Measurements from ENCODE around the gene CAB39. TPM values are rescaled to one million over a fixed set of nuclear protein-coding genes. Genes with fewer than 3 reads are reported as not detected.

CAB39 gene
- polyA plus RNA-seq, 3 donors = 33.1 to 53.8 (median 38.3) TPM

DNA sequence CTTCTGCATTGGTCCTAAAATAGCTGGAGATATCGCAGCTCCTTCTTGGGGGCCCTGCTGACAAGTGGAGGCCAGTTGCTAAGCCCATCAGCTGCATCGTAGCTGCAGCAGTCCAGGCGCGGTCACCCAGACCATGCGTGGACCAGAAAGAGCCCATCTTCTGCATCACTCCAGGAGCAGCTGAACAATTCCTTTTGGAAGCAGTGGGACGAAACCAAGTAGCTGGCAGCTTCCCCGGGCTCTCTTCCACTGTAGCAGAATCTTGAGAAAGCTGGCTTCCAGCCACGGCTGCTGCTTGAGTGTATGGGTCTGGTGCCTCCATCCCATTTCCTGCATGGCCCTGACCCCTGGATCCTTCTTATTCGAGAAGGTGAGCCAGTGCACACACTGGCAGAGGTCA is 22.2 kb upstream of the CAB39 start:
- Histone ChIP-seq H3K79me2 (ENCODE audit: insufficient read depth, low read length) (no peaks in the 10 kb centered on the region), H3K27me3 (ENCODE audit: control insufficient read depth in 2 of 2, insufficient read depth in 2 of 2, low read length in 2 of 2) (no peaks in the 10 kb centered on the region), H3K27ac (ENCODE audit: low read depth in 1 of 2, low read length in 2 of 2) (no peak overlapping the region), H3K36me3 (replicated peaks in 1 of 2; ENCODE audit: control insufficient read depth in 1 of 2, insufficient read depth in 2 of 2, low read length in 2 of 2) (no peaks in the 10 kb centered on the region), H2AFZ (ENCODE audit: insufficient read depth, low read depth, low read length, poor library complexity, severe bottlenecking) (no peak overlapping the region), H3K4me3 (replicated peaks in 1 of 3; ENCODE audit: low read depth in 2 of 3, low read length in 3 of 3) (no peak overlapping the region), H4K20me1 (ENCODE audit: insufficient read depth, low read length) (no peaks in the 10 kb centered on the region), H3K4me2 (replicated peaks; ENCODE audit: extremely low read depth, low read length, poor library complexity, severe bottlenecking) (no peak overlapping the region), H3K9ac (ENCODE audit: insufficient read depth, low read length, poor library complexity, severe bottlenecking) (no peak overlapping the region), H3K4me1 (ENCODE audit: control insufficient read depth in 1 of 2, insufficient read depth in 2 of 2, low read length in 2 of 2) (peaks cover 2 to 9% of the 10 kb centered on the region in 2 donors), H3K9me3 (replicated peaks in 1 of 2; ENCODE audit: control insufficient read depth in 1 of 2, insufficient read depth in 1 of 2, low read length in 2 of 2) (no peaks in the 10 kb centered on the region)
- 96% methylated on average over 9 of the region's 9 CpGs for WGBS (ENCODE audit: insufficient coverage)
- peaks cover 0 to 3% (median 0%) of the 10 kb centered on the region in 7 donors for H3K9me3 Mint-ChIP-seq
- no peak for DNase-seq
- peaks cover 2 to 6% (median 5%) of the 10 kb centered on the region in 3 donors for H3K27me3 Mint-ChIP-seq (ENCODE audit: low read depth in 3 of 3)
- intact Hi-C loops (cut with micrococcal nuclease) = no loop called here
- no peak overlapping the region for H3K4me3 Mint-ChIP-seq
- H3K4me1 Mint-ChIP-seq = peaks cover 20% of the 10 kb centered on the region
- H3K36me3 Mint-ChIP-seq = peaks cover 5 to 8% of the 10 kb centered on the region in 2 donors
- TF ChIP-seq, protein P1, sequence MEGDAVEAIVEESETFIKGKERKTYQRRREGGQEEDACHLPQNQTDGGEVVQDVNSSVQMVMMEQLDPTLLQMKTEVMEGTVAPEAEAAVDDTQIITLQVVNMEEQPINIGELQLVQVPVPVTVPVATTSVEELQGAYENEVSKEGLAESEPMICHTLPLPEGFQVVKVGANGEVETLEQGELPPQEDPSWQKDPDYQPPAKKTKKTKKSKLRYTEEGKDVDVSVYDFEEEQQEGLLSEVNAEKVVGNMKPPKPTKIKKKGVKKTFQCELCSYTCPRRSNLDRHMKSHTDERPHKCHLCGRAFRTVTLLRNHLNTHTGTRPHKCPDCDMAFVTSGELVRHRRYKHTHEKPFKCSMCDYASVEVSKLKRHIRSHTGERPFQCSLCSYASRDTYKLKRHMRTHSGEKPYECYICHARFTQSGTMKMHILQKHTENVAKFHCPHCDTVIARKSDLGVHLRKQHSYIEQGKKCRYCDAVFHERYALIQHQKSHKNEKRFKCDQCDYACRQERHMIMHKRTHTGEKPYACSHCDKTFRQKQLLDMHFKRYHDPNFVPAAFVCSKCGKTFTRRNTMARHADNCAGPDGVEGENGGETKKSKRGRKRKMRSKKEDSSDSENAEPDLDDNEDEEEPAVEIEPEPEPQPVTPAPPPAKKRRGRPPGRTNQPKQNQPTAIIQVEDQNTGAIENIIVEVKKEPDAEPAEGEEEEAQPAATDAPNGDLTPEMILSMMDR (IDR thresholded peaks at IDR 0.05) = no peak
- H3K27ac Mint-ChIP-seq = no peak overlapping the region

DNA sequence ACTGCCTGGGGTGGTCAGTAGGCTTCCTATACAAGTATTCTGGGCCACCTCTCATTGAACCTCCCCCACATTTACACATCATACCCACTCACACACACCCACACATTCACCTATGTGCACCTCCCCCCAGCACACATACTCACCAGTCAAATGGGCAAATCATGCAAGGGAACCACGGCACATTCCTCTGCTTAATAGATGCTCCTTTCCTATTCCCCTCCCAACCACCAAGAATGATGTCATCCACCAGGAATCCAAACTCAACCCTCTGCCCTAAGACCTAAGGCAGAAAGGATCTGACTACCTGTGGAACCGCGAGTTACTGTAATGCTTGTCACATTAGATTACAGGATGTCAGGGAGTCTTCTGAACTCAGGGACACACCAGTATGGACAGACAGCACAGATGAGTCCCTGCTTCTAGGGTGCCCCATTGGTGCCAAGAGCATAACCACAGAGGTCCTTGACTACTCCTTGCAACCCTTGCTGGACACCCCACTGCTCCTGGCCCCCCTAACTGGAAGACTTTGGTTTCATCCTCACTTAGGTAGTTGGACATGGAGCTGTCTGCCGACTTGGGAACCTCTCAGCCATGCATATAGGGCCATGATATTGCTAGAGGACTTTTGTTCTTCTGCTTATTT is 21.5 kb upstream of the CAB39 start:
- peaks cover 5 to 8% of the 10 kb centered on the region in 2 donors for H3K36me3 Mint-ChIP-seq
- Histone ChIP-seq H3K36me3 (replicated peaks in 1 of 2; ENCODE audit: control insufficient read depth in 1 of 2, insufficient read depth in 2 of 2, low read length in 2 of 2) (no peaks in the 10 kb centered on the region), H3K4me2 (replicated peaks; ENCODE audit: extremely low read depth, low read length, poor library complexity, severe bottlenecking) (no peak overlapping the region), H3K79me2 (ENCODE audit: insufficient read depth, low read length) (no peaks in the 10 kb centered on the region), H3K4me1 (ENCODE audit: control insufficient read depth in 1 of 2, insufficient read depth in 2 of 2, low read length in 2 of 2) (peaks cover 2 to 7% of the 10 kb centered on the region in 2 donors), H3K27me3 (ENCODE audit: control insufficient read depth in 2 of 2, insufficient read depth in 2 of 2, low read length in 2 of 2) (no peaks in the 10 kb centered on the region), H3K27ac (ENCODE audit: low read depth in 1 of 2, low read length in 2 of 2) (no peak overlapping the region), H2AFZ (ENCODE audit: insufficient read depth, low read depth, low read length, poor library complexity, severe bottlenecking) (no peak overlapping the region), H3K9me3 (replicated peaks in 1 of 2; ENCODE audit: control insufficient read depth in 1 of 2, insufficient read depth in 1 of 2, low read length in 2 of 2) (no peaks in the 10 kb centered on the region), H3K9ac (ENCODE audit: insufficient read depth, low read length, poor library complexity, severe bottlenecking) (no peak overlapping the region), H4K20me1 (ENCODE audit: insufficient read depth, low read length) (no peaks in the 10 kb centered on the region), H3K4me3 (replicated peaks in 1 of 3; ENCODE audit: low read depth in 2 of 3, low read length in 3 of 3) (no peak overlapping the region)
- H3K27ac Mint-ChIP-seq = peak overlapping the region in 1 of 7 donors; percentile 18
- no peak for DNase-seq
- H3K4me3 Mint-ChIP-seq = no peak overlapping the region
- peaks cover 2 to 5% (median 5%) of the 10 kb centered on the region in 3 donors for H3K27me3 Mint-ChIP-seq (ENCODE audit: low read depth in 3 of 3)
- H3K4me1 Mint-ChIP-seq = peaks cover 19% of the 10 kb centered on the region
- 96% methylated on average over 3 of the region's 4 CpGs for WGBS (ENCODE audit: insufficient coverage)
- intact Hi-C loops (cut with micrococcal nuclease) = no loop called here
- TF ChIP-seq, protein P1 (IDR thresholded peaks at IDR 0.05) = no peak
- H3K9me3 Mint-ChIP-seq = peaks cover 0 to 3% (median 0%) of the 10 kb centered on the region in 7 donors
